Stimulated activated CD8-positive, alpha-beta memory T cell treated with anti-CD3 and anti-CD28 coated beads, Interleukin-2, amount 100 ng/mL, for 1 hour (primary cell): ENCODE data around the gene C12orf43.
"Not testable (repeated sequence)": the region's sequence is repeated elsewhere in the genome, so short reads cannot be mapped to it uniquely, and the experiment has no call there.

Experiments used
- DNase-seq, 2 donors: peaks; one replicate each; pipeline ENCODE4 v3.0.0-alpha.2; 2020; ENCODE audit warnings: low read depth in 2 of 2

C12orf43 gene

DNA sequence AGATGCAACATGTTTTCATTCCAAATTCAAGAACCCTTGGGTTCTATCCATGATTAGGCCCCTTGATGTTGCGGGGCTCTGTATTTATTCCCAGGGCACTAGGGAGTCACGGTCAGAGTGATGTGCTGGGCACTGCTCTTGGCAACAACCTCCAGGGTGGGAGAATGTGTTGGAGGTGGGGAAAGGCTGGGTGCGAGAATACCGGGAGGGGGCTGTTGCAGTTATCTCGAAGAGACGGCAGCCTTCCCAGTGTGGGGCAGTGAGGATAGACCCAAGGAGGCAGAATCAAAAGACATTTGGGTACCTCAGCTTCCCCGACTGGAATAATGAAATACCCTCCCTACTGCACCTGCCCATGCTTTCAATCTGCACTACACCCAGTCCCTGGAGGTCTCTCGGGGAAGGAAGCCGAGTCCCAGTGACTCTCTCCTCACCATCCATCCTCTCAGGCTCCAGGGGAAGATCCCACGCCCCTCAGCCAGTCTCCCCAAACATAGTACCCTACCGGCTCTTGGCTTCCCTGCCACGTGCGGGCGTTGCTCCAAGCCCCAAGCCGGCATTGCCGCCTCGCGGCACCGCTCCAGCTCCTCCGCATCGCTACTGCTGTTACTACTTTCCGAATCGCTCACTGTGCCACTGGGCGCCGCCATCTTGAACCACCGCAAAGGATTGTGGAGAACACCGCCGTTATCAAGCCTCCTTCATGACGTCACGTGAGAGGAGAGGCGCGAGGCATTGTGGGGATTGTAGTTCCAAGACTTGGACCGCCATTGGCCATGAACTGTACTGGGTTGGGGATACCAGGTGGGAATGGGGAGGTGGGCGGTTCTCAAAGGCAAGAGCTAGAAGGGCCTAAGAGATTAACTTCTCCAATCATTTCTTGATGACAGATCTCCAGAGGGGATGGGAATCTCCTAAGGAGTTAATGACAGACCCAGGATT lies at the start of gene C12orf43:
TSS of gene C12orf43 (minus strand) at position 663 of the 942 bp plus-strand sequence. CDS start at position 650, 13 bp downstream.
- peak; percentile 84 to 85 for DNase-seq

GRCh38 chr12:121065345-121065744 lies 49.1 kb upstream of the C12orf43 start:
- DNase-seq, result no peak

DNA sequence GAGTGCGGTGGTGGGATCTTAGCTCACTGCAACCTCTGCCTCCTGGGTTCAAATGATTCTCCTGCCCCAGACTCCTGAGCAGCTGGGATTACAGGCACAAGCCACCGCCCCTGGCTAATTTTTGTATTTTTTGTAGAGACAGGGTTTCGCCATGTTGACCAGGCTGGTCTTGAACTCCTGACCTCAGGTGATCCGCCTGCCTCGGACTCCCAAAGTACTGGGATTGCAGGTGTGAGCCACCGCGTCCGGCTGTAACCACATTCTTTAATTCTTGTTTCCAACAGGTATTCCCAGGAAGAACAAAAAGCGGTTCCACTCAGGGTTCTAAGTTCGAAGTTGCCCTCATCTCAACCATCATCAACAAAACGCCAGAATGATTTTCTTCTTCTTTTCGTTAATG lies 48.3 kb upstream of the C12orf43 start:
- DNase-seq, result not testable (repeated sequence)

GRCh38 chr12:121064116-121064515 lies 47.8 kb upstream of the C12orf43 start:
- DNase-seq, result no peak

GRCh38 chr12:121062391-121063045 lies 46.2 kb upstream of the C12orf43 start:
- no peak for DNase-seq

DNA sequence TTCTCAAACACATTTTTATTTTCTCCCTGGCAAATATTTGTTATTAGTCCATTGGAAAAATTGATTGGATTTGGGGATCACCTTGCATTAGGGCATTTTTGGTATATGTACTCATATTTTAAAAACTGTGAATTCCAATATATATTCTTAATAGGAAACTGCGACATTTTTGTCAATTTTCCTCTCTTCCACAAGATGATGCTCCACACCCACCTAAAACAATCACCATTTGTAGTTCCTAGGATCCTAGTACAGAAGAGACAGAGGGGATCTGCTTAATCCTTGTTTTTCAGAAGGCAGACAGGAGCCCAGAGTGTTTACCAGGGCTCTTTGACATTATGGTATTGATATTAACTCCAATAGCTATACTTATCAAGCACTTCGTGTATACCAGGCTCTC lies 45.5 kb upstream of the C12orf43 start:
- no peak for DNase-seq

- DNase-seq, result peak in 1 of 2 donors; percentile 42
Measured at GRCh38 chr12:121060149-121061001, 44.1 kb upstream of the C12orf43 start.

GRCh38 chr12:121059031-121059898 lies 43.0 kb upstream of the C12orf43 start:
- no peak for DNase-seq

- no peak for DNase-seq
Measured at GRCh38 chr12:121057794-121058193, 41.5 kb upstream of the C12orf43 start.

GRCh38 chr12:121053706-121054105 lies 37.4 kb upstream of the C12orf43 start:
- no peak for DNase-seq

DNA sequence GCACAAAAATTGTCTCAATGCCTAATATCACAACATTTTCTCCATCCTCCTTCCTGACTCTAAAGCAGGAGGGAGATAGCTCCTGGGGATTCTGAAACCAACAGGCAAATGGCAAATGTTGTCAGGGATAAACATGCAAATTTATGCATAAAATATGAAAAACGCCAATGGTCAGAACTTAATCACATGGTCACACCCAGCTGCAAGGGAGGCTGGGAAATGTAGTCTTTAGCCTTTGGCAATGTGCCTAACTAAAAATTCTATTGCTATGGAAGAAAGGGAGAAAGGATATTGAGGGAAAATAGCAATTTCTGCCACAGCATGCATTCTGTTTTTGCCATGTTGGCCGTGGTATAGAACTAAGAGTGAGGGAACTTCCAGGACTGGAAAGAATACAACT lies 34.4 kb upstream of the C12orf43 start:
- no peak for DNase-seq

DNA sequence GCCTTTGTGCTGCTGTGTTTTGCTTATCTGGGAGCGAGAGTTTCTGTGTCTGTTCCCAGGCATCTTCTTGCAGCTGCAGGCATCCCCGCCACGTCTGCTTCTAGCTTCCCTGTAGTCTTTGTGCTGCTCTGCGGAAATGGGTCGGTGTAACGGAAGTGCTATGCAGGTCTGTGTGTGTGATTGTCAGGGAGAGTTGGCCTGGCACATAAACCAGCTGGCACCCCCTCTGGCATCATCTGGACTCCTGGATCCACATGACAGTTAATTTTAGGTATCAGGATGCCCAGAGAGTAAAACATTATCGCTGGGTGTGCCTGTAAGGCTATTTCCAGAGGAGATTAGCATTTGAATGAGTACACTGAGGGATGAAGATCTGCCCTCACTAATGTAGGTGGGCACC lies 32.2 kb upstream of the C12orf43 start:
- no peak for DNase-seq

GRCh38 chr12:121047400-121047799 lies 31.1 kb upstream of the C12orf43 start:
- not testable (repeated sequence) for DNase-seq

DNA sequence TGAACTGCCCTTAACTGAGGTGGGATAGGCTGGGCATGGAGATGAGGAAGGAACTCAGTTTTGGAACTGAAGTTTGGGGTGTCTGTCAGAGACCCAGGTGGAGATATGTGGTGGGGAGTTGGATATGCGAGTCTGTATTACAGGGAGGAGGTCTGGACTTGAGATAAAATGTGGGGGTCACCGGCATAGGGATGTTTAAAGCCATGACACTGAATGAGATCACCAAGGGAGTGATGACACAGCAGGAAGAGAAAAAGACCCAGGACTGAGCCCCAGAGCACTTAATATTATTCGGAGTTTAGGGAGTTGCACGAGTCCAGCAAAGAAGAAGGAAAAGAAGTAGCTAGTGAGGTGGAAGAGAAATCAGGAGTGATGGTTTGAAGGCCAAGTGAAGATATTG lies 26.8 kb upstream of the C12orf43 start:
- DNase-seq, result no peak

- DNase-seq, result peak; percentile 34 to 60
Measured at GRCh38 chr12:121038861-121039668, 22.8 kb upstream of the C12orf43 start, which contains the start of gene OASL. Gene OASL, minus strand, starts transcription at chr12:121039246. Its CDS starts 275 bp downstream, at chr12:121038971.

DNA sequence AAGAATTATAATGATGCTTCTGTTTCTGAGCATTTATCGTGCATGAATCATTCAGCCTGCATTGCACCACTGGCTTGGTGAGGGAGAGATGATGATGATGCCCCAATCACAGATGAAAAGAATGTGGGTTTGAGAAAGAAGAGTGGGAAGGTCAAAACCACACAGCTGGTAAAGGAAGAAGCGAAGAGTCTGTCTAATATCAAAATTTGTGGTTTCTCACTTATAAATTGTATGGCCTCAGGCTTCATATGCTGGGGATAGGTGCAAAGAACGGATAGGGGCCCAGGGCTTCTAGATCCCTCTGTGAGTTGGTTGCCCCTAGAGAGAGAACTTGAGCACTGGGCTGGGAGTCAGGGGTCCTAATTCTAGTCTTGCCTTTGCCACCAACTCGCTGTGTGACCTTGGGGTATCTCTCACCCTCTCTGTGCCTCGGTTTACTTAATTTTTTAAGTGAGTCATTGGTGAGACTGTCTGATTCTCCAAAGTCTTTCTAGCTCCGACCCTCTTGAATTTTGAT lies 20.6 kb upstream of the C12orf43 start:
- no peak for DNase-seq

- no peak for DNase-seq
Measured at GRCh38 chr12:121034616-121035305, 18.5 kb upstream of the C12orf43 start.

- DNase-seq, result peak; percentile 24 to 29
Measured at GRCh38 chr12:121033625-121034349, 17.5 kb upstream of the C12orf43 start.
